NOMO-1 treated with dmso at 0.1 percent for 144 hours (cell line): Measurements from ENCODE around the gene TRABD2A.
"Not testable (repeated sequence)": the region's sequence is repeated elsewhere in the genome, so short reads cannot be mapped to it uniquely, and the experiment has no call there.

ENCODE experiments used
- DNase-seq: peaks from one replicate; lab custom pipeline; 2025; ENCODE audit not compliant: unreplicated experiment; lab: John Stamatoyannopoulos, UW

The TRABD2A gene

GRCh38 chr2:84781942-84782716, 98.8 kb downstream of the TRABD2A start:
- DNase-seq: no peak

- DNase-seq: no peak
Observed at GRCh38 chr2:84779781-84780180, 101.1 kb downstream of the TRABD2A start.

- no peak for DNase-seq
Observed at GRCh38 chr2:84778911-84779690, 101.8 kb downstream of the TRABD2A start.

- DNase-seq: no peak
Observed at GRCh38 chr2:84776011-84776410, 104.9 kb downstream of the TRABD2A start.

GRCh38 chr2:84773562-84773961, 107.3 kb downstream of the TRABD2A start:
- DNase-seq: not testable (repeated sequence)
